ENCODE measurements around the gene GPR137B. TPM values are rescaled to one million over a fixed set of nuclear protein-coding genes. Genes with fewer than 3 reads are reported as not detected.

The GPR137B gene
- total RNA-seq, 1 experiment from 2014 or later, result 11.4 TPM

GRCh38 chr1:236147521-236148469 is 5.5 kb downstream of the GPR137B start:
- H3K36me3 ChIP-seq (ENCODE audit: control insufficient read depth in 1 of 2, insufficient read depth in 2 of 2, low read length in 2 of 2), result no peaks in the 10 kb centered on the region
- H4K20me1 ChIP-seq (ENCODE audit: insufficient read depth), result no peaks in the 10 kb centered on the region
- no peaks in the 10 kb centered on the region for H3K9me3 ChIP-seq (ENCODE audit: control insufficient read depth in 1 of 2, insufficient read depth in 1 of 2, low read depth in 1 of 2, low read length in 2 of 2)
- H3K79me2 ChIP-seq (ENCODE audit: insufficient read depth, low read length), result no peaks in the 10 kb centered on the region
- H3K9me2 ChIP-seq (ENCODE audit: insufficient read depth), result no peaks in the 10 kb centered on the region
- ChIA-PET CTCF (interaction anchor here (0.6 kb wide), 1 partner anchor 452 kb away, joined by 3 read pairs; no protein-coding TSS in a partner anchor), POLR2A (interaction anchor here (0.6 kb wide), 1 partner anchor 234 kb away, joined by 6 read pairs; no protein-coding TSS in a partner anchor), RAD21 (ENCODE audit: low non-redundant PET in 1 of 2, low total read pairs in 2 of 2, uncharacterized antibody in 2 of 2, unreplicated experiment in 2 of 2) (no interaction called here)
- ATAC-seq (no peak), DNase-seq (ENCODE audit: low read depth, low spot score) (no peak)
- H2AFZ ChIP-seq (ENCODE audit: low read depth, low read length, poor library complexity, severe bottlenecking), result no peak overlapping the region
- H3K9ac ChIP-seq (ENCODE audit: low read length), result no peak overlapping the region
- intact Hi-C loops (cut with micrococcal nuclease), result loop anchor here (10.0 kb wide), 1 partner anchor 137 kb away; the partner anchor contains the start of gene ERO1B
- no peaks in the 10 kb centered on the region for H3K27me3 ChIP-seq (ENCODE audit: insufficient read depth, low read length)
- TF ChIP-seq SIN3A (IDR thresholded peaks at IDR 0.05; ENCODE audit: low read depth), result no peak
- no peak for TF ChIP-seq ELF1 (IDR thresholded peaks at IDR 0.05; ENCODE audit: borderline replicate concordance, low read depth)
- TF ChIP-seq JUND (IDR thresholded peaks at IDR 0.05), result no peak
- no peak for TF ChIP-seq POLR2A (IDR thresholded peaks at IDR 0.05; ENCODE audit: borderline replicate concordance, extremely low read depth, insufficient read depth, insufficient read length)
- TF ChIP-seq EGR1 (IDR thresholded peaks at IDR 0.05; ENCODE audit: low read depth), result no peak
- TF ChIP-seq CBX3 (IDR thresholded peaks at IDR 0.05; ENCODE audit: low read depth), result no peak
- TF ChIP-seq EZH2phosphoT487 (IDR thresholded peaks at IDR 0.05; ENCODE audit: borderline replicate concordance), result no peak
- TF ChIP-seq POLR2AphosphoS5 (IDR thresholded peaks at IDR 0.05; ENCODE audit: low read depth, low read length), result no peak
- TF ChIP-seq RAD21 (IDR thresholded peaks at IDR 0.05; ENCODE audit: low read depth), result no peak
- no peak for TF ChIP-seq TCF7L2 (IDR thresholded peaks at IDR 0.05; ENCODE audit: borderline replicate concordance, extremely low read depth, insufficient read depth, insufficient read length)
- no peak for TF ChIP-seq CEBPB (IDR thresholded peaks at IDR 0.05; ENCODE audit: low read depth)
- no peak for TF ChIP-seq SP1 (IDR thresholded peaks at IDR 0.05; ENCODE audit: low read depth)
- TF ChIP-seq SRF (IDR thresholded peaks at IDR 0.05; ENCODE audit: low read depth), result no peak
- TF ChIP-seq ATF3 (IDR thresholded peaks at IDR 0.05), result no peak
- no peak for TF ChIP-seq YY1 (IDR thresholded peaks at IDR 0.05; ENCODE audit: extremely low read depth, insufficient replicate concordance, low read depth, low read length)
- TF ChIP-seq MAX (IDR thresholded peaks at IDR 0.05), result no peak
- TF ChIP-seq REST (IDR thresholded peaks at IDR 0.05; ENCODE audit: low read depth), result no peak
- no peak for TF ChIP-seq FOSL1 (IDR thresholded peaks at IDR 0.05; ENCODE audit: low read depth)
- no peak for TF ChIP-seq ZBTB33 (IDR thresholded peaks at IDR 0.05; ENCODE audit: extremely low read depth, insufficient replicate concordance, low read length)
- no peak overlapping the region for H3K4me3 ChIP-seq (replicated peaks in 1 of 2; ENCODE audit: low read depth in 1 of 2, low read length in 2 of 2)
- H3K27ac ChIP-seq (ENCODE audit: low read depth, low read length), result no peak overlapping the region
- H3K4me2 ChIP-seq (ENCODE audit: low read length), result no peak overlapping the region
- H3K4me1 ChIP-seq (ENCODE audit: control insufficient read depth in 1 of 2, insufficient read depth in 2 of 2, low read length in 2 of 2), result peaks cover 8% of the 10 kb centered on the region in 2 experiments; a peak in 2 of 4 replicates
- no TSS peak for BruUV-seq (replicated peaks)

Data from HCT116 (cell line).